Measurements from ENCODE around the gene KCND3. TPM values are rescaled to one million over a fixed set of nuclear protein-coding genes. Genes with fewer than 3 reads are reported as not detected.

KCND3 gene
- total and polyA plus RNA-seq, 4 donors = 1.0 to 27.1 (median 6.1) TPM

DNA sequence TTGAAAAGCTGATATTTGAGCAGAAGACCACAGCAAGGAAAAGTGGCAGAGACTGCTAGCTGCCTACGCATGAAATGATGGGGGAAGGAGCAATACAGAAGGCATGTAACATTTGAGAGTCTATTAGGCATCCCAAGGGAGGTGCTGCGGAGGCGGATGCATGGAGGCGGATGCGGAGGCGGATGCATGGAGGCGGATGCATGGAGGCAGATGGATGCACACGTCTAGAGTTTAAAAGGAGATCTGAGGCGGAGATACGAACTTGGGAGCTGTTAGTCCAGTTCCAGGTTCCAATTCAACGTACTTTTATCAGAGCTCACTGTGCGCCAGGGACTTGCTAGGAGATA, 234.5 kb downstream of the KCND3 start (continued):
- TF ChIP-seq, protein P1, sequence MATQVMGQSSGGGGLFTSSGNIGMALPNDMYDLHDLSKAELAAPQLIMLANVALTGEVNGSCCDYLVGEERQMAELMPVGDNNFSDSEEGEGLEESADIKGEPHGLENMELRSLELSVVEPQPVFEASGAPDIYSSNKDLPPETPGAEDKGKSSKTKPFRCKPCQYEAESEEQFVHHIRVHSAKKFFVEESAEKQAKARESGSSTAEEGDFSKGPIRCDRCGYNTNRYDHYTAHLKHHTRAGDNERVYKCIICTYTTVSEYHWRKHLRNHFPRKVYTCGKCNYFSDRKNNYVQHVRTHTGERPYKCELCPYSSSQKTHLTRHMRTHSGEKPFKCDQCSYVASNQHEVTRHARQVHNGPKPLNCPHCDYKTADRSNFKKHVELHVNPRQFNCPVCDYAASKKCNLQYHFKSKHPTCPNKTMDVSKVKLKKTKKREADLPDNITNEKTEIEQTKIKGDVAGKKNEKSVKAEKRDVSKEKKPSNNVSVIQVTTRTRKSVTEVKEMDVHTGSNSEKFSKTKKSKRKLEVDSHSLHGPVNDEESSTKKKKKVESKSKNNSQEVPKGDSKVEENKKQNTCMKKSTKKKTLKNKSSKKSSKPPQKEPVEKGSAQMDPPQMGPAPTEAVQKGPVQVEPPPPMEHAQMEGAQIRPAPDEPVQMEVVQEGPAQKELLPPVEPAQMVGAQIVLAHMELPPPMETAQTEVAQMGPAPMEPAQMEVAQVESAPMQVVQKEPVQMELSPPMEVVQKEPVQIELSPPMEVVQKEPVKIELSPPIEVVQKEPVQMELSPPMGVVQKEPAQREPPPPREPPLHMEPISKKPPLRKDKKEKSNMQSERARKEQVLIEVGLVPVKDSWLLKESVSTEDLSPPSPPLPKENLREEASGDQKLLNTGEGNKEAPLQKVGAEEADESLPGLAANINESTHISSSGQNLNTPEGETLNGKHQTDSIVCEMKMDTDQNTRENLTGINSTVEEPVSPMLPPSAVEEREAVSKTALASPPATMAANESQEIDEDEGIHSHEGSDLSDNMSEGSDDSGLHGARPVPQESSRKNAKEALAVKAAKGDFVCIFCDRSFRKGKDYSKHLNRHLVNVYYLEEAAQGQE (IDR thresholded peaks at IDR 0.05) = no peak
- TF ChIP-seq EGR1 (IDR thresholded peaks at IDR 0.05; ENCODE audit: low read depth in 2 of 2) (no peak), HNF4A (conservative IDR thresholded peaks at IDR 0.05) (no peak)

DNA sequence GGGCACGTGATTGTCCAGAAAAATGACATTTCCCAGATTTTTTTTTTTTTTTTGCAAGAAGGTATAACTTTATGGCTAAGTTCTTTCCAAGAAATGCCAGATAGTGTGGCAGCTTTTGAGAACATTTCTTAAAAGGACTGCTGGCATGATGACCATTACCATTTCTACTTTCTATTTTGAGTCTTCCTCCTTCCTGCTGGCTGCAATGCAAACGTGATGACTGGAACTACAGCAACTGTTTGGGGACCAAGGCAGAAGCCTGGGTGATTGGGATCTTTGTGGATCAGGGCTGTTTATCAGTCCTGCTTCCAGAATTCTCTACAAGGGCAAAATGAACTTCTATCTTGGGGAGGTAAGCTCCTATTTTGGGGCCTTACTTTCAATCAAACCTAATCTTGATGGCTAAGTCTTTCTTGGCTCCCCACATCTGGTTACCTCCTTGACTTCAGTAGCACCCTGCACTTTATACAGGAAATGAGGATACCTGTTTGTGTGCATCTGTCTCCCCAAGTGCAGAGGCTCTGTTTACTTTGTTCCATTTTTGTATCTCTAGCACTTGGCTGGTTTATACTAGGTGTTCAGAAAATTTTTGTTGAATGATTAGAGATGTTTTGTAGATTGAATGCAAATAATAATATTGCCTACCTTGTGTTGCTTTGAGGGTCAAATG, 237.4 kb downstream of the KCND3 start:
- H3K27me3 ChIP-seq (ENCODE audit: control insufficient read depth in 4 of 4, insufficient read depth in 4 of 4, low read length in 3 of 4) = no peaks in the 10 kb centered on the region
- H3K4me1 ChIP-seq (ENCODE audit: control insufficient read depth in 4 of 4, insufficient read depth in 4 of 4, low read length in 3 of 4) = peaks cover 1 to 17% (median 13%) of the 10 kb centered on the region in 4 donors
- H3K9ac ChIP-seq (ENCODE audit: low read depth in 1 of 2, low read length in 2 of 2) = no peak overlapping the region
- TF ChIP-seq, protein P2, sequence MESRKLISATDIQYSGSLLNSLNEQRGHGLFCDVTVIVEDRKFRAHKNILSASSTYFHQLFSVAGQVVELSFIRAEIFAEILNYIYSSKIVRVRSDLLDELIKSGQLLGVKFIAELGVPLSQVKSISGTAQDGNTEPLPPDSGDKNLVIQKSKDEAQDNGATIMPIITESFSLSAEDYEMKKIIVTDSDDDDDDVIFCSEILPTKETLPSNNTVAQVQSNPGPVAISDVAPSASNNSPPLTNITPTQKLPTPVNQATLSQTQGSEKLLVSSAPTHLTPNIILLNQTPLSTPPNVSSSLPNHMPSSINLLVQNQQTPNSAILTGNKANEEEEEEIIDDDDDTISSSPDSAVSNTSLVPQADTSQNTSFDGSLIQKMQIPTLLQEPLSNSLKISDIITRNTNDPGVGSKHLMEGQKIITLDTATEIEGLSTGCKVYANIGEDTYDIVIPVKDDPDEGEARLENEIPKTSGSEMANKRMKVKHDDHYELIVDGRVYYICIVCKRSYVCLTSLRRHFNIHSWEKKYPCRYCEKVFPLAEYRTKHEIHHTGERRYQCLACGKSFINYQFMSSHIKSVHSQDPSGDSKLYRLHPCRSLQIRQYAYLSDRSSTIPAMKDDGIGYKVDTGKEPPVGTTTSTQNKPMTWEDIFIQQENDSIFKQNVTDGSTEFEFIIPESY (IDR thresholded peaks at IDR 0.05) = no peak
- TF ChIP-seq, protein P3, sequence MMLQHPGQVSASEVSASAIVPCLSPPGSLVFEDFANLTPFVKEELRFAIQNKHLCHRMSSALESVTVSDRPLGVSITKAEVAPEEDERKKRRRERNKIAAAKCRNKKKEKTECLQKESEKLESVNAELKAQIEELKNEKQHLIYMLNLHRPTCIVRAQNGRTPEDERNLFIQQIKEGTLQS (IDR thresholded peaks at IDR 0.05) = no peak
- H3K36me3 ChIP-seq (ENCODE audit: control insufficient read depth in 4 of 4, insufficient read depth in 3 of 4, low read depth in 1 of 4, low read length in 3 of 4) = no peaks in the 10 kb centered on the region
- H3K27ac ChIP-seq (ENCODE audit: low read depth in 1 of 2, low read length in 2 of 2) = no peak overlapping the region
- 58% methylated on average over 2 of the region's 2 CpGs for WGBS
- DNase-seq (ENCODE audit: low spot score) = no peak
- H3K4me3 ChIP-seq (ENCODE audit: low read depth in 1 of 3, low read length in 3 of 3) = no peak overlapping the region
- H3K9me3 ChIP-seq (ENCODE audit: control insufficient read depth in 4 of 4, low read length in 3 of 4) = no peaks in the 10 kb centered on the region

DNA sequence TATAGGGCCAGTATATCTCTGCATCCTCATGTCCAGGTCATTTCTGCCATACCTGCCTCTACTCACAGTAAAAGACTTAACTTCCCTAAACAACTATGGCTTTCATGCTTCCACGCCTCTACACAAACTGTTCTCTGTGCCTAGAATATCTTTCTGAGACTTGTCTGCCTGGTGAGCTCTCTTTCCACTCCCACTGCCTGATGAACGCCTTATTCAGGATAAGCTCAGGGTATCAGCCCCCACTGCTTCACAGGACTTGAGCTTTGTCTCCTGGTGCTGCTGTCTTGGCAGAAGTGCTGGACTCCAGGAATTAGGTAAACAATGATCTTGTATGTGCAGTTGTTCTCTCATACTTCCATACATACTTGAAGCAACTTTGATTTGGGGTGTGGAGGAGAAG, 238.6 kb downstream of the KCND3 start:
- TF ChIP-seq NR2F2 (IDR thresholded peaks at IDR 0.05) (no peak), HNF4A (conservative IDR thresholded peaks at IDR 0.05) (no peak), RAD21 (IDR thresholded peaks at IDR 0.05) (no peak), SP1 (IDR thresholded peaks at IDR 0.05) (no peak), TAF1 (conservative IDR thresholded peaks at IDR 0.05) (no peak)
- TF ChIP-seq, protein P4, sequence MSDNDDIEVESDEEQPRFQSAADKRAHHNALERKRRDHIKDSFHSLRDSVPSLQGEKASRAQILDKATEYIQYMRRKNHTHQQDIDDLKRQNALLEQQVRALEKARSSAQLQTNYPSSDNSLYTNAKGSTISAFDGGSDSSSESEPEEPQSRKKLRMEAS (IDR thresholded peaks at IDR 0.05) = no peak
- TF ChIP-seq, protein P5, sequence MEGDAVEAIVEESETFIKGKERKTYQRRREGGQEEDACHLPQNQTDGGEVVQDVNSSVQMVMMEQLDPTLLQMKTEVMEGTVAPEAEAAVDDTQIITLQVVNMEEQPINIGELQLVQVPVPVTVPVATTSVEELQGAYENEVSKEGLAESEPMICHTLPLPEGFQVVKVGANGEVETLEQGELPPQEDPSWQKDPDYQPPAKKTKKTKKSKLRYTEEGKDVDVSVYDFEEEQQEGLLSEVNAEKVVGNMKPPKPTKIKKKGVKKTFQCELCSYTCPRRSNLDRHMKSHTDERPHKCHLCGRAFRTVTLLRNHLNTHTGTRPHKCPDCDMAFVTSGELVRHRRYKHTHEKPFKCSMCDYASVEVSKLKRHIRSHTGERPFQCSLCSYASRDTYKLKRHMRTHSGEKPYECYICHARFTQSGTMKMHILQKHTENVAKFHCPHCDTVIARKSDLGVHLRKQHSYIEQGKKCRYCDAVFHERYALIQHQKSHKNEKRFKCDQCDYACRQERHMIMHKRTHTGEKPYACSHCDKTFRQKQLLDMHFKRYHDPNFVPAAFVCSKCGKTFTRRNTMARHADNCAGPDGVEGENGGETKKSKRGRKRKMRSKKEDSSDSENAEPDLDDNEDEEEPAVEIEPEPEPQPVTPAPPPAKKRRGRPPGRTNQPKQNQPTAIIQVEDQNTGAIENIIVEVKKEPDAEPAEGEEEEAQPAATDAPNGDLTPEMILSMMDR (IDR thresholded peaks at IDR 0.05; ENCODE audit: low read depth, low read length, missing input control) = no peak
- TF ChIP-seq, protein P1 (IDR thresholded peaks at IDR 0.05) = no peak

More for the DNA sequence above, 238.6 kb downstream of the KCND3 start:
- Histone ChIP-seq H3K9ac (ENCODE audit: low read depth in 1 of 2, low read length in 2 of 2) (no peak overlapping the region), H3K27ac (ENCODE audit: low read depth in 1 of 2, low read length in 2 of 2) (no peak overlapping the region), H3K36me3 (ENCODE audit: control insufficient read depth in 4 of 4, insufficient read depth in 3 of 4, low read depth in 1 of 4, low read length in 3 of 4) (no peaks in the 10 kb centered on the region), H3K4me1 (ENCODE audit: control insufficient read depth in 4 of 4, insufficient read depth in 4 of 4, low read length in 3 of 4) (peaks cover 0 to 8% (median 5%) of the 10 kb centered on the region in 4 donors), H3K4me3 (ENCODE audit: low read depth in 1 of 3, low read length in 3 of 3) (no peak overlapping the region), H3K27me3 (ENCODE audit: control insufficient read depth in 4 of 4, insufficient read depth in 4 of 4, low read length in 3 of 4) (no peaks in the 10 kb centered on the region), H3K9me3 (ENCODE audit: control insufficient read depth in 4 of 4, low read length in 3 of 4) (no peaks in the 10 kb centered on the region)
- 89% methylated on average over 2 of the region's 2 CpGs for WGBS
- DNase-seq (ENCODE audit: low spot score) = no peak
